Lower leg skin (tissue), 3 donors: Measurements from ENCODE around the gene SEC14L1.

Experiments
- CTCF ChIP-seq, 3 donors: fragments of 450-650 bp; IDR thresholded peaks; one replicate each; pipeline ENCODE4 v1.5.1; 2016; ENCODE audit warnings: antibody characterized with exemption in 3 of 3, mild to moderate bottlenecking in 3 of 3, moderate library complexity in 2 of 3
- POLR2A ChIP-seq, 2 donors: fragments of 450-650 bp; IDR thresholded peaks; one replicate each; pipeline ENCODE4 v1.6.1; 2016 to 2017; ENCODE audit warnings: antibody characterized with exemption in 2 of 2, mild to moderate bottlenecking in 1 of 2, moderate library complexity in 1 of 2

GRCh38 chr17:77130525-77130924, 10.2 kb upstream of the SEC14L1 start:
- TF ChIP-seq CTCF (IDR thresholded peaks at IDR 0.05) (no peak), POLR2A (IDR thresholded peaks at IDR 0.05) (no peak)
